Activated naive CD4-positive, alpha-beta T cell treated with Interleukin-2 at 50 U/mL for 16 hours (primary cell): ENCODE results near the gene RASEF.

ENCODE experiments used
- DNase-seq: peaks from one replicate; pipeline ENCODE4 v3.0.0-alpha.2; 2020

RASEF gene

DNA sequence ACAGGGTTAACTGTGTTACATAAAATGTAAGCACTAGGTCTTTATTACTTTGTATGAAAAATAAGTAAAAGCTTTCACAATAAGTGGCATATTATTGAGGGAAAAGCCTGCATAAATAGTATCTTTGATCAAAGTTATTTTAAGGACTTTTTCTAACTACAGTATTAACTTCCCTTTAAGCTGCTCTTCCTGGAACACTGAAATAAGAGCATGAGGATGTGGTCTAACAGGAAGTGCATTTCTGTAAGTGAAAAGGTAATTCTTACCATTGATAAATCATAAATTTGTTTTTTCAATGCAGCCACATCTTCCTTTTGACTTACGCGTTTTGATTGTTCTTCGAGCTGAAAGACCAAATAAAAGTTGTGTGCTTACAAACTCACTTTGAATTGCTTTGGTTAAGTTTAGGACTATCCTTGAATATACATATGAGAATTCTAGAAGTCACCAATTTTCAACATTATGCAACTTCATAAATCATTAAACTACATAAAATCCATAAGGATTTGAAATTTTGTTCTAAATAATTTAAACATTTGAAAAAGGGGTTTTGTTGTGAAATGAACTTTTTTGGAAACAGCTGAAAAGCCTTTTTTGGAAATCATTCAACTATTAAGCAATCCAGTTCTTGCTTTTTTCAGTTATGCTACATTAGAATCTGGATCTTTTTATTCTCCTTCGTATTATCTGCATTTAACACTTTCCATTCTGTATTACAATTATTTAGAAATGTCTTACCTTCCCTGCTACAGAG lies 50.6 kb downstream of the RASEF start:
- DNase-seq, result no peak

DNA sequence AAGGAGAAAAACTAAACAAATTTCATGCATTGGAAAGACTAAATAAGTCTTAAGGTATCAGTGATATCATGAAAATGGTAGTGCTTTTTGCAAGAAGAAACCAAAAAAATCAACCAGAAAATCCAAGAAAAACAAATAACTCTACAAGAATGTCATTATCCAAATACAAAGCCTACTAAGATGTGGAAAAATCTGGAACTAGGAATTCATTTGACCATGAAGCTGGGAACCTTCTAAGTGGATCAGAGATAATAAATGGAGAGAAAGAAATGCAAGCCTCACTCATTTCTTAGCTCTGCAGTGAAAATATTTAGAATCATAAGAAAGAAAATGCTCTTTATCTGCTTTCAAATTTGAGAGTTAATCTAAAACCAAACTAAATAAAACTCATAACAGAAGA lies 51.3 kb downstream of the RASEF start:
- DNase-seq, result no peak

DNA sequence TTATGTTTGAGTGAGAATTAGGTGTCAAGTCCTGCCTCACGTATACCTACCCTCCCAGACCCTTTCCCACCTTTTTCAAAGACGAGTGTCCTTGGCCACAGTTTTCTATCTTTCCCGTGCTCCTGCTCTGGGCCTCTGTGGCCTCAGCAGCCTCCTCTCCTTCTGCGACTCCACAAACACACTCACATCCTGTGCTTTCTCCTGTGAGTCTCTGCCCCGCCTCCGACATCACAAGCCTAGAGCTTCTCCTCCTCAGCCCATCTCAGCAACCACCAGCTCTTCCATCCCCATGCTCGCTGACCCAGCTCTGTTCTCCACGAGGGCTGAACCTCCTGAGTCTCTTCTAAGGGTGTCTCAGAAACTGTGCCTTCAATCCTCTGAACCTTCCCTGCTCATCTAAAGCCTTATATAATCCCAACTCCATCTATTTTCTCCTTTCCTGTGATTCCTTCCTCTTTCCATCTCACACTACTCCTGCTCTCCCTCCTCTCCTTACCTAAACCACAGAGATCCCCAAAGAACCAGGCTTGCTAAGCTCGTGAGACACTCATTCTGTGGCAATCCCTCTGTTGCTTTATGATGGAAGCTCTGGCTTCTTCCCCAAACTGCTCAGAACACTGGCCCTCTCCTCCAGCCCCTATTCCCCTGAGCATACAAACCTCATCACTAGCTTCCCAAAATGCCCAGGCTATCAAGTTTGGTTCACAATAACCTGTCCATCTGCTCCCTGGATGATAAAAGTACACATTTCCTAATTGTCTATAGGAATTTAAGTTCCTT lies 55.2 kb downstream of the RASEF start:
- DNase-seq, result no peak

DNA sequence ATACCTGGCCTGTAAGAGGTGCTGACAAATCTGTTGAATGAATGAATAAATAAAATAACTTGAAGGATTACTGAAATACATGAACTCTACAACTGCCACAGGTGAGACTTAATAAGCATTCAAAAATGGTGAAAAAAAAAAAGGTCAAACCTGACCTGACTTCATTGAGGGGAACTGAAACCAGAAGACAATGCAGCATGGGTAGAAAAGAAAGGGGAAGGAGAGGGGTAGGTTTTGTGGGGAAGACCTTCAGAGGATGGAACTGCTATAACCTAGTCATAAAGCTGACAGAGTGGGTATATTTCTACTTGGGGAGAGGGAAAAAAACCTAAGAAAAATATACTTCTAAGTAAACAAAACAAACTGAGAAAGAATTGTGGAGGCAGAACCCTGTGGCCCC lies 56.6 kb downstream of the RASEF start:
- no peak for DNase-seq

DNA sequence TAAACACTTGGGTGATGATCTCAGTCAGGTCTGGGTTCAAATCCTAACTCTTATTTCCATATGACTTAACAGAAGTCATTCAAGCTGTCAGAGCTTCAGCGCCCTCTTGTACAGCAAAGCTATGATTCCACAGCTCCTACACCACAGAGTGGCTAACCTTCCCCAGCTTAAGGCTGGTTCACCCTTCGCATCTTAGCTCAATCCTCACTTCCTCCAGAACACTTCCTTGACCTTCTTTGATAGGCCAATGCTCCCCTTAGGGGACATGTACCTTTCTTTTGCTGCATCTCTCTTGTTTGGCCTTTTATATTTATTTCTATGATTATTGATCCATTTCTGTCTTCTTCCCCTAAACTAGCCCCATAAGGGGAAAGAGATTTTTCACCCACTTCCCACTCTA lies 57.0 kb downstream of the RASEF start:
- no peak for DNase-seq

DNA sequence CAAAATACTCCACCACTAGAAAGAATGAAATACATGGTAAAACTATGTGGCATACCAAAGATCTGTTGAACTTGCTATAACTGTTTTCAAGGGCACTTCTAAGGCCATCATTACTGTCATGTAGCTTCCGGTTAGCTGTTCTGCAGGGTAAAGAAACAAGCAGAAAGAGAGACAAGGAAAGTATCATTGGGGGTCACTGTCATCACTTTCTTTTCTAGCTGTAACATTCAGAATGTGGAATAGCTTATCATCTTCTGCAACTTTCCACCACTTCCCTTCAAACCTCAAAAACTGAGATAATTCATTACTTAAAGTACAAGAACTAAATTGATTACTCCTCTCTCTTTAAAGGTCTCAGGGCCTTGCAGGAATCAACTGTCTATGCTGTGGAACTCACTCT lies 57.6 kb downstream of the RASEF start:
- no peak for DNase-seq

DNA sequence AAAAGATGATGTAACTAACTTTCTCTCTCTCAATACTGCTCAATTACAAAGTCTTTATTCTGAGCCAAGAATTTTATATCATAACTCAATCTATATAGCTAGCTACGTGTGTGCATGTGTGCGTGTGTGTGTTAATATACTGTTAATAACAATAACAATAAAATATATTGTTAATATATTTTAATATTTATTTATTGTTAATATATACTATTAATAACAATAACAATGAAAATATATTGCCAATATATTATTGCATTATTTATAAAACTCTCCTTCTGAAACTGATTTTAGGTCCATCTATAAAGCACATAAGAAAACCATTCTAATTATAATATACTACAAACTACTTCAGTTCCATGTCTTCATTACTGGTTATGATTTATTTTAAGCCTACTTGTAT lies 60.6 kb downstream of the RASEF start:
- DNase-seq, result no peak

DNA sequence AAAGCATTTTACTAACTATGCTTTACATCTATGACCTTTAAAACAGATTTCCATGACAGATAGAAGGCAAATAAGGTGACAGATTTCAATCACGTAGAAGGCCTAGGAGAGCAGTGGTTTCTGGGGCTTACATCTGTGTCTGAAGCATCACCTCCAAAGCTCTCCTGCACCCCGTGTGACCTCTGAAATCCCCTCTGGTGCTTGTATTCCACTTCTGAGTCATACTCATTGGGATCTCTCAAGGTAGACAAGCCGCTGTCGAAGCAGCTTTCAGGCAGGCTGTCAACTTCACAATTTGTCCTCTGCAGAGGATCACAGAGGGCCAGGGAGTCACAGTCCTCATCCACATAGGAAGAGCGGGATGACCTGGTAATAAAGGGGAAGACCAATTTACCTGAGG lies 62.2 kb downstream of the RASEF start:
- DNase-seq, result no peak

DNA sequence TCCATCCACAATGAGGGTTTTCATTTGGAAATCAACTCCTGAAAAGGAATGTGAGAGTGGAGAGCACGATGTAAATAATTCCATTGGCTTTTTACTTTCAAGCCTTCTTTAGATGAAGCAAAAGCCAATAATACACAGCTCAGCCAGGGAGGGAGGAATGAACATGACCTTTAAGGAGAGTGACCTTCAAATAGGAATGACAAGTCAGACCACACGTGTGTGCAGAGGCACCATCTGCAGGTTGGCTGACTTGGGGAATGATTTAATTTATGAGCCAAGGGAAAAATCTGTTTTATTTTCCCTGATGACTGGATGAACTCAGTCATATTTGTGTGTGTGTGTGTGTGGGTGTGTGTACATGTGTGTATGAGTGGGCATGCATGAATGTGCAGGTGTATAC lies 64.5 kb downstream of the RASEF start:
- DNase-seq, result no peak

DNA sequence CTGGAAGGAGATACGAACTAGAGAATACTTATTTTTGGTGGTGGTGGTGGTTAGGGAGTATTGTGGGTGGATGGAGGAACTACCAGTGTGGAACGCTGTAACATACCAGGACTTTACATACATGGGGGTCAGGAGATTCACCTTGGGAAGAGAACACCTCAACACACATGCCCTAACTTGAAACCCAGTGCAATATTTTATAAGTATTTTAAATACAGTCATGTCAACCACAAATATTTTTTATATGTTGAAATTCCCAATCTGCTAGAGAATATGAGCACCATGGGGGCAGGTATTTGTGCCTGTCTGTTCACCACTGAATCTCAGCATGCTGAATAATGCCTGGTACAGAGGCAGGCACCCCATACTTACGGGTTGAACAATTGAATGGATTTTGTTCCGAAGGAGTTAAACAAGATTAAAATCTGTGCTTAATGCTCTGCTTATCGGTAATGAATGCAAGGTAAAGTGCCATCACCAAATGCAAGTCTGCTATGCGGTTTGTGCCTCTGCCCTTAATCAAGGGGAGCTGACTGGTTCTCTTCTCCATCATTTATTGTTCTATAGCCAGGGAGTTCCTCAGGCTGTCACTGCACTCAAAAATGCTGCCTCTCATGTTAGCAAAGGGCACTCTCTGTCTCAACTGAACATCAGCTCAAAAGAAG lies 65.3 kb downstream of the RASEF start:
- no peak for DNase-seq

DNA sequence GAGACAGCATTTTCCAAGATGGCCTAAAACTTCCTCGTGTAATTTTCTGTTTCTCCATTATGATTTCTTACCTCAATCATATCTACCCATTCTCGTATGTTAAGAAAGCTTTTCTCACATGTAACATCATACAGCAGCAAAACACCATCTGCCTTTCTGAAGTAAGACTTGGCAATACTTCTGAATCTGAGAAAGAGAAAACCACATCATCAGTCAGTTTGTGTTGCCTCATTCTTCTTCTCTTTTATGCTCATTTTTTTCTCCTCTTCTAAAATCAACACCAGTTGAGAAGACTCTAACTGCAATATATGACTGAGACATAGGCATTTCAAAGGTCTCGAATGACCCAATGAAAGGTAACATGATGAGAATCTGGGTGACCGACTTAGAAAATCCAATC lies 66.0 kb downstream of the RASEF start:
- no peak for DNase-seq

DNA sequence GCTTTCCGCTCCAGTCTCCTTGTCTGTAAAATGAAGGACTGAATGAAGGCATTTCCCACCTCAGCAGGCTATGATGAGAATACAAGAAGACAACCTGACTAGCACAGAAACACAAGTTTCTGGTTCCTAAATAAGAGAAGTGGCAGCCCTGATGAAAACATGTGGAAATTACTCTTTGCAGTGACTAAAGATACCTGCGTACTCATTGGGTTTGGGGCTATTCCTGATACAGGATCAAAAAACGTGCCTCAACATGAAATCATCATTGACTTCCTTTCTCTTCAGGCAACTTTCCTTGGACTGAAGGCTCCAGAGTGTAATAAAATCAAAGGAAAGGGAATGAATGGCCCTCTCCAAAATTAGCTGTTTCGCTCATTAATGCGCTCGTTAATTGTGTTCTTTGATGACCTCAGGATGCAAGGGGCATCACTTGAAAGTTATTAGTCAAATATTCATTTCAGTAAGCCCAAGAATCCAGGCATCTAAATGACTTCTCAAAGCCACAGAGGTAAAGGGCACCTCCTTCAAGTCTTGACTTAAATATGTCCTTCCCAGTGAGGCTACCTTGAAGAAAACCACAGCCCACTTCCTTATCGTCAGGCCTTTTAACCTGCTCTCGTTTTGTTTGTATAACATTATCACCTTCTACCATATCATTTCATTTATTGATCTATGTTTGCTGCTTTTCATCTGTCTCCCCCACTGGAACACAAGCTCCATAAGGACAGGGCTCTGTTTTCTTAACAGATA lies 68.9 kb downstream of the RASEF start:
- no peak for DNase-seq

DNA sequence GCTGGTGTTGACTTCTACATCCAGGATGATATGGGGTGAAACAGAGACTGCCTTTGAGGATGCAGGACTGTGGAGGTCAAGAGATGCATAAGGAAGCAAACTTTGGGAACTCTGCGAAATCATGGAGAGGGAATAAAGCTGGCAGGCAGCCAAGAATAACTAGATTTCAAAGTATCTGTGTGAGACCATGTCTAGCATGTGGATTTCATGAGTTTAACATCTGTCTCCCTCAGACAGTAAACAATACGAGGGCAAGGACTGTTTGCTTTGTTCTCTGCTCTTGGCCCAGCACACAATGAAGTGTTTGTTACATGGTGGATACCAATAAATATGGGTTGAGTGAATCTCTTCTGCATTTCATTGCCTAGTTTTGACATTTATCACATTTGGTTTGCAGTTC lies 71.3 kb downstream of the RASEF start:
- no peak for DNase-seq

DNA sequence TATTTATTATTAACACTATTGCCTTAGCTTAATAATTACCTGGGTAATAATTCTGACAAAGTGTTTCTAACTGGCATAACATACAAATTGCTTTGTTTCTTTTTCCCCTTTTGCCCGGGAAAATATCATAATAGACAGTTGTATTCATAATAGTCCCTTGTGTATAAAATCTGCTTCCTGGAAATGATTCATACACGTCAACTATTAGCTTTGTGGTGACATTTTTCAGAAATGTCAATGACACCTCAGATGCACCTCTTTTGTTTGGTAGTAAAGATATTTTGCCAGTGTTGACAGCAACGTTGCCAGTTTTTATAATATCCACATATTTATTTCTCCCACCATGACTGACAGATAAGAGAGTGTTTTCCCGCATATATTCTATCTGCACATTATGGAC lies 73.0 kb downstream of the RASEF start:
- DNase-seq, result no peak

DNA sequence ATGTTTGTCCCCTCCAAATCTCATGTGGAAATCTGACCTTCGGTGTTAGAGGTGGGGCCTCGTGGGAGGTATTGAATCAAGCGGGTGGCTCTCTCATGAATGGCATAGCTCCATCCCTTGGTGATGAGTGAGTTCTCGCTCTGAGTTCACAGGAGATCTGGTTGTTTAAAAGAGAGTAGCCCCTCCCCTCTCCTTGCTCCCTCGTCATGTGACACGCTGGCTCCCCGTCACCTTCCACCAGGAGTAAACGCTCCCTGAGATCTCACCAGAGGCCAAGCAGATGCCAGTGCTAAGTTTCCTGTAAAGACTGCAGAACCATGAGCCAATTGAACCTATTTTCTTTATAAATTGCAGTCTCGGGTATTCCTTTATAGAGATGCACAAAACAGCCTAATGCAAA lies 74.5 kb downstream of the RASEF start:
- no peak for DNase-seq

DNA sequence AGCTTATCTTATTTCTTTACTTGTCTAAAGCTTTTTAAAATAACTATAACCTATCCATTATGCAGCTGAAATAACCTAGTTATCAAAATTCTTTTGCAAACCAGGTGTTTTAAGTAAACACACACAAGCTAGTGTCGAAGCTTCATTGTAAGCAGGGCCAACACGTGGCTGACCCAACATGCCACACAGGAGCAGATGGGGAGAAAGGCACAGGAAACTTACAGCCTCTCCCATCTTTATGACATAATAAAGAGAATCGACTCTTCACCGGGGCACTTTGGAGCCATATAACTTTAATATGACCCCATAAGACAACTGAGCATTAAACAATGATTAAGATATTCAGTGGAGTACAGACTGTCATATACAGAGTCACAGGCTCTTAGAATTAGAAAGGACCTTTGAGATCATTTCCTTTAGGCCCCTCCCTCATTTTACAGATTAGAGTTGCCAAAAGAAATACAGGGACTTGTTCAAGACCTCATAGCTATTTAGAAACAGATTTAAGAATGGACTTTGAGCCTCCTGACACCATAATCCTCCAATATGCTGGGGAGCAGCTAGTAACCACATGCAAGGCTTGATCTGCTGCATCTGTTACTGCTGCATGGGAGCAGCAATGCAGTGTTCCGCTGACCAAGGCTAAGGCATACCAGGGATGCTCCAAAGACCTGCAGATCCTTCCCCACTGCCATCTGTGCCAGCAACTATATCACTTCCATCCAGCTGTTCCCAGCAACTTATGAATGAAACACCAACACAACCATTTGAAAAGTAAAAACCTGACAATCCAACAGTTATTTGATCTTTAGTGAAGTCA lies 75.4 kb downstream of the RASEF start:
- no peak for DNase-seq

DNA sequence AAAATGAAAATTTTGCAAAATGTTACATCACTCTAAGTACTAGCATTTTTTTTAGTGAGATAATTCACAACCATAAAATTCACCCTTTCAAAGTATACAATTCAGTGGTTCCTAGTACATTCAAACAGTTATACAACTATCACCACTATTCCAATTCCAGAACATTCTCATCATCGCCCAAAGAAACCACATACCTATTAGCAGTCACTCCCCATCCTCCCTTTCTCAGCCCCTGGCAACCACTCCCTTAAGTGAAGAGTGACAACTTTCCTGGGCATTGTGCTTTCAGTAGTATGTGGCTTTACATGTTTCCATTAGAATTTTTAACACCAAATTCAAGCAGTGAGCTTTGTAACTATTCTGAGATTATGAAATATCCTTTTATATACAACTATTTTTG lies 81.4 kb downstream of the RASEF start:
- DNase-seq, result no peak

DNA sequence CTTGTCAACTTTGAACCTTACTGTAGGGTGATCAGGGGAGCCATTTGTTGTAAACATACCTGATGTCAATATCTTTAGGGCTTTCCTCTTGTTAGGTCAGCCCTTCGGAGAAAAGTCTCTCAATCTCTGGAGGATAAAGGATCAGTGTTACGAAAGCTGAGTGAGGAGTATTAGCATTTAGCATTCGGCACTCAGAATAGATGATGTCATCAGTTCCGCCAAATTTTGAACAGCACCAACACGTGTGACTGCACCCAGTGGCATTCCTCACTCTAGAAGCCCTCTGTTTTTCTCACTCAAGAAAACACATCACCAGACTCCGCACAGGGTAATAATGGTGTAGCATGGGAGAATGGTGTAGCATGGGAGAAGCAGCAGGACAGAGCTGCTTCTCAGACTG lies 87.8 kb downstream of the RASEF start:
- DNase-seq, result no peak

DNA sequence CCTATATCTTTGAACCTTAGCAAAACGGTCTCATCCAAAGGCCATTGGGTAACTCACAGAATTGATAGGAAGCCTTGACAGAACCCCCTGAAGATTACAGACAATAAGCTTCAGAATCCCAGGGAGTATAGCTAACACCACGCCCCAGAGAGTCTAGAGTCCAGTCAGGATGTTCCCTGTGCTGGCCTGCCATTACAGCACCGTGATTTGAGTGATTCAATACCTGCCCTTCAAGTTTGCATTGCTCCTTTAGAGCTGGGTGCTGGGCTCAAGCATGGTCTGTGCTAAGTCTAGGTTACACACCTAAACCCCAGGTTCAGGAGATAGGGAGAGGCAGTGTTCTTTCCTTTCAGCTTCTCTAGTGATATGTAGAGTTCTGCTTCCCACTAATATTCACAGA lies 90.5 kb downstream of the RASEF start:
- DNase-seq, result no peak

DNA sequence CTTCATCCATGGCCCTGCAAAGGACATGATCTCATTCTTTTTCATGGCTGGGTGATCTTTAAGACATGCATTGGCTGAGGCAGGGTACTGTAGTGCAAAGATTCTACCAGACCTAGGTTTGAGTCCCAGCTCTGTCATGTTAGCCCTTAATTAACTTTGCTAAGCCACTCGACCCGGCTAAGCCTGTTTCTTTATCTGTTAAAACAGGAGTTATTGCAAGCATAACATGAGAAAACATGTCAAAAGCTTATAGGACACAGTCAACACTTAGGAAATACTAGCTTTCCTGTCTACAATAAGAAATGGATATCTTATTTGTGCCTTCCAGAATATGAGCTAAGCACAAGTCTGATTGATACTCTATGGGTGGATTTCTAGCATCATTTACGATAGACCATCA lies 92.6 kb downstream of the RASEF start:
- DNase-seq, result no peak

DNA sequence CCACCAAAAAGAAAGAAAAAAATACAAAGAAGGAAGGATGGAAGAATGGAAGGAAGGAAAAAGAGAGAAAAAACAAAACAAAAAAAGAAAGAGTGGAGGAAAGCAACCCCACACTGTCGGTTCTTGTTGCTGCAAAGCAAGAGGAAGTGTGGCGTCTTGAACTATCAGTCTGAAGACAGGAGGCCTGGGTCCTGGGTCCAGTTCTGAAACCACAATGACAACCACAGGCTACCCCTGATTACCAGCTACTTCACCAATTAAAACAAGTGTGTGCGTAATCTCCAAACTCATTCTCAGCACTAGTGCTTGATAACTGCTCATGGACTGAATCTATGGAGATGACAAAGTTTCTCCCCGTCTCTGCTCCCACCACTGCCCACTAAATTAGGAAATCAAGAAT lies 93.7 kb downstream of the RASEF start:
- DNase-seq, result no peak

DNA sequence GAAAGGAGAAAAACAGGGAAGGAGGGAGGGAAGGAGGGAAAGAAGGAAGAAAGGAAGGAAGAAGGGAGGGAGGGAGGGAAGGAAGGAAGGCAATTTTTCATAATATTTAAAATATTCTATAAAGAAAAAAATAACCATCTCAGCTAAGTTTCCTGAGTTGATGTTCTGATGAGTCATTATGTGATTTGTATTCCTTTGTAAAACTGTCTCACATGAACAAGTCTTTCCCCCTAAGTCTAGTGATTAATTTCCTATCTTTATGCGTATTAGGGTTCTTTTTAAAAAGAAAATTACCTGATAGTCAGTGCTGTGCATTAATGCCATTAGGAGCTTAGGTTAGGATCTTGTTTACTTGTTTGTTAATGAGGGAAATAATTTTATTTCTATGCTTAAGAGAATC lies 94.1 kb downstream of the RASEF start:
- no peak for DNase-seq

DNA sequence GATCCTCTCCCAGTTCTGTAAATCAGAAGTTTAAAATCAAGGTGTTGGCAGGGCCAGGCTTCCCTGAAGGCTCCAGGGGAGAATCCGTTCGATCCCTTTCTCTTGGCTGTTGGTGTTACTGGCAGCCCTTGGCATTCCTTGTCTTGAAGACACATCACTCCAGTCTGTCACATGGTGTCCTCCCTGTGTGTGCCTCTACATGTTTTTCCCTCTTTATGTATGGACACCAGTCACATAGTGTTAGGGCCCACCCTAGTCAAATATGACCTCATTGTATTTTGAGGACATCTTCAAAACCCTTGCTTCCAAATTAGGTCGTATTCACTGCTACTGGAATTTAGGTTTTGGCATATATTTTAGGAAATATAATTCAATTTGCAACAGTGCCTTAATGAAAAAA lies 94.6 kb downstream of the RASEF start:
- no peak for DNase-seq
